ENCODE results near the gene PKHD1. TPM values are rescaled to one million over a fixed set of nuclear protein-coding genes. Genes with fewer than 3 reads are reported as not detected.

PKHD1 gene
- total RNA-seq, 2 donors from 2014 or later = 33.3 to 53.4 TPM

- intact Hi-C loops (cut with DNase I) = no loop called here
- 35 to 44% methylated on average over 2 of the region's 2 CpGs for WGBS, 2 donors
- H3K27ac ChIP-seq = no peak overlapping the region
Observed at GRCh38 chr6:52109171-52109571, 21.8 kb upstream of the PKHD1 start.

GRCh38 chr6:52108128-52108527 lies 20.7 kb upstream of the PKHD1 start:
- ATAC-seq = no peak

More at GRCh38 chr6:52109171-52109571, 21.8 kb upstream of the PKHD1 start:
- Histone ChIP-seq H3K4me3 (no peak overlapping the region), H3K9me3 (no peaks in the 10 kb centered on the region), H3K36me3 (replicated peaks in 1 of 2; ENCODE audit: insufficient read depth in 1 of 2, low read depth in 2 of 2) (no peaks in the 10 kb centered on the region), H3K27me3 (no peaks in the 10 kb centered on the region), H3K4me1 (no peaks in the 10 kb centered on the region)
- ATAC-seq = no peak
- TF ChIP-seq CTCF (IDR thresholded peaks at IDR 0.05) (no peak), POLR2A (IDR thresholded peaks at IDR 0.05) (no peak)
- DNase-seq = no peak

GRCh38 chr6:52106994-52107393 lies 19.6 kb upstream of the PKHD1 start:
- no peak for ATAC-seq
- Histone ChIP-seq H3K4me3 (no peak overlapping the region), H3K9me3 (no peaks in the 10 kb centered on the region), H3K27ac (no peak overlapping the region), H3K36me3 (replicated peaks in 1 of 2; ENCODE audit: insufficient read depth in 1 of 2, low read depth in 2 of 2) (no peaks in the 10 kb centered on the region), H3K27me3 (no peaks in the 10 kb centered on the region), H3K4me1 (no peaks in the 10 kb centered on the region)
- DNase-seq = no peak
- TF ChIP-seq CTCF (IDR thresholded peaks at IDR 0.05) (no peak), POLR2A (IDR thresholded peaks at IDR 0.05) (no peak)
- intact Hi-C loops (cut with DNase I) = no loop called here

More at GRCh38 chr6:52108128-52108527, 20.7 kb upstream of the PKHD1 start:
- no peak overlapping the region for H3K4me3 ChIP-seq
- no peaks in the 10 kb centered on the region for H3K36me3 ChIP-seq (replicated peaks in 1 of 2; ENCODE audit: insufficient read depth in 1 of 2, low read depth in 2 of 2)
- H3K27me3 ChIP-seq = no peaks in the 10 kb centered on the region
- TF ChIP-seq CTCF (IDR thresholded peaks at IDR 0.05) (no peak), POLR2A (IDR thresholded peaks at IDR 0.05) (no peak)
- intact Hi-C loops (cut with DNase I) = no loop called here
- no peak overlapping the region for H3K27ac ChIP-seq
- no peaks in the 10 kb centered on the region for H3K9me3 ChIP-seq
- 38 to 55% methylated on average over 4 of the region's 4 CpGs for WGBS, 2 donors
- no peak for DNase-seq
- H3K4me1 ChIP-seq = no peaks in the 10 kb centered on the region

DNA sequence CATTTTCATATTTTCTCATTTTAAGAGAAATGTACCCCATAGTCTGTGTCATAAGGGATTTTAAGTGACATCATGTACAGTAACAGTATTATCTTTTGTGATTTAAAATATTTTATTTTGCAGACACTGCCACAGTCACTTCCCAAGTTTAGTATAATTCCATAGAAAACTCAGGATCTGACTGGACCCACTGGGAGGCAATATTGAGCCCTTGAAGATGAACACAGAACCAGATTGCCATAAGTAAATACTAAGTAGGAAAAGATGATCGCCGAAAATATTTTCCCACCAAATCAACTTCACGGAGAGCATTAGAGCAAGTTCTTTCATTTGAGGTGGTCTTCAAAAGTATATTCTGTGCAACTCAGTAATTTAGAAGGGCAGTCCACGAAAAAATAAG lies 17.6 kb upstream of the PKHD1 start:
- DNase-seq = no peak
- H3K36me3 ChIP-seq (replicated peaks in 1 of 2; ENCODE audit: insufficient read depth in 1 of 2, low read depth in 2 of 2) = no peaks in the 10 kb centered on the region
- intact Hi-C loops (cut with DNase I) = no loop called here
- ATAC-seq = no peak
- H3K4me3 ChIP-seq = no peak overlapping the region
- WGBS, 2 donors = 26 to 39% methylated on average over 4 of the region's 4 CpGs
- TF ChIP-seq POLR2A (IDR thresholded peaks at IDR 0.05) = no peak
- peak in 2 of 7 experiments; percentile 16 to 18 for TF ChIP-seq CTCF (IDR thresholded peaks at IDR 0.05)
- H3K4me1 ChIP-seq = no peaks in the 10 kb centered on the region
- H3K9me3 ChIP-seq = no peaks in the 10 kb centered on the region
- H3K27me3 ChIP-seq = no peaks in the 10 kb centered on the region
- H3K27ac ChIP-seq = no peak overlapping the region

- intact Hi-C loops (cut with DNase I) = no loop called here
- H3K4me1 ChIP-seq = no peaks in the 10 kb centered on the region
- TF ChIP-seq CTCF (IDR thresholded peaks at IDR 0.05) = no peak
- no peak for TF ChIP-seq POLR2A (IDR thresholded peaks at IDR 0.05)
- DNase-seq = no peak
- ATAC-seq = no peak
- H3K36me3 ChIP-seq (replicated peaks in 1 of 2; ENCODE audit: insufficient read depth in 1 of 2, low read depth in 2 of 2) = no peaks in the 10 kb centered on the region
- H3K27ac ChIP-seq = no peak overlapping the region
- H3K4me3 ChIP-seq = no peak overlapping the region
- no peaks in the 10 kb centered on the region for H3K9me3 ChIP-seq
- WGBS, 2 donors = 61 to 69% methylated on average over 2 of the region's 2 CpGs
- H3K27me3 ChIP-seq = no peaks in the 10 kb centered on the region
Observed at GRCh38 chr6:52103623-52104022, 16.2 kb upstream of the PKHD1 start.

Data from body of pancreas (tissue), 4 donors.